HG02852 (cell line): ENCODE results near the gene PDE4D.

Experiments used
- ATAC-seq: cut with Tn5 transposase; IDR thresholded peaks from one replicate; pipeline ENCODE4 v1.9.1; 2021; ENCODE audit warnings: mild to moderate bottlenecking, moderate library complexity; ENCODE audit not compliant: unreplicated experiment

Gene PDE4D

GRCh38 chr5:59346982-59347381 lies 546.5 kb downstream of the PDE4D start:
- no peak for ATAC-seq

- no peak for ATAC-seq
These were observed 547.0 kb downstream of the PDE4D start for GRCh38 chr5:59346514-59346913.

- no peak for ATAC-seq
These were observed 551.3 kb downstream of the PDE4D start for GRCh38 chr5:59342181-59342580.

- no peak for ATAC-seq
These were observed 551.8 kb downstream of the PDE4D start for GRCh38 chr5:59341760-59342159.

GRCh38 chr5:59341155-59341554 lies 552.4 kb downstream of the PDE4D start:
- no peak for ATAC-seq

GRCh38 chr5:59340637-59341036 lies 552.9 kb downstream of the PDE4D start:
- ATAC-seq = no peak

- ATAC-seq = no peak
These were observed 556.3 kb downstream of the PDE4D start for GRCh38 chr5:59337240-59337639.

- no peak for ATAC-seq
These were observed 558.0 kb downstream of the PDE4D start for GRCh38 chr5:59335544-59335943.

GRCh38 chr5:59333416-59333815 lies 560.1 kb downstream of the PDE4D start:
- no peak for ATAC-seq

- ATAC-seq = no peak
These were observed 561.1 kb downstream of the PDE4D start for GRCh38 chr5:59332236-59332973.

GRCh38 chr5:59330680-59331079 lies 562.8 kb downstream of the PDE4D start:
- no peak for ATAC-seq

GRCh38 chr5:59328709-59329296 lies 564.7 kb downstream of the PDE4D start:
- no peak for ATAC-seq

GRCh38 chr5:59327191-59327980 lies 566.1 kb downstream of the PDE4D start:
- no peak for ATAC-seq

- no peak for ATAC-seq
These were observed 566.9 kb downstream of the PDE4D start for GRCh38 chr5:59326596-59326995.

- ATAC-seq = no peak
These were observed 568.5 kb downstream of the PDE4D start for GRCh38 chr5:59325070-59325469.

GRCh38 chr5:59322894-59323293 lies 570.6 kb downstream of the PDE4D start:
- ATAC-seq = no peak

- ATAC-seq = no peak
These were observed 571.5 kb downstream of the PDE4D start for GRCh38 chr5:59322058-59322457.

- no peak for ATAC-seq
These were observed 571.9 kb downstream of the PDE4D start for GRCh38 chr5:59321642-59322041.

GRCh38 chr5:59320420-59320819 lies 573.1 kb downstream of the PDE4D start:
- no peak for ATAC-seq

GRCh38 chr5:59319250-59319649 lies 574.3 kb downstream of the PDE4D start:
- ATAC-seq = no peak

GRCh38 chr5:59317774-59318205 lies 575.7 kb downstream of the PDE4D start:
- ATAC-seq = no peak
